AG10803 (cell line): ENCODE data around the gene MAT2A.
"Not testable (repeated sequence)": the region's sequence is repeated elsewhere in the genome, so short reads cannot be mapped to it uniquely, and the experiment has no call there.

Source experiments
- DNase-seq: peaks from one replicate; pipeline ENCODE4 v3.0.0; 2010; ENCODE audit warnings: low read depth
- H3K4me3 ChIP-seq: 2 replicates; pipeline ENCODE4 v1.5.1; 2011; ENCODE audit warnings: mild to moderate bottlenecking, low read length, control low read depth
- CTCF ChIP-seq: conservative IDR thresholded peaks from 2 replicates; pipeline ENCODE4 v1.5.1; 2011; ENCODE audit warnings: mild to moderate bottlenecking, low read length, control low read depth, inconsistent platforms

Gene MAT2A

GRCh38 chr2:85557130-85557529 is 18.2 kb downstream of the MAT2A start:
- H3K4me3 ChIP-seq: no peak overlapping the region
- no peak for TF ChIP-seq CTCF
- DNase-seq: no peak

GRCh38 chr2:85558160-85558559 is 19.2 kb downstream of the MAT2A start:
- DNase-seq: no peak
- TF ChIP-seq CTCF: no peak
- H3K4me3 ChIP-seq: no peak overlapping the region

- H3K4me3 ChIP-seq: peak overlapping the region; percentile 91
- DNase-seq: not testable (repeated sequence)
Observed at GRCh38 chr2:85560403-85560726, 21.4 kb downstream of the MAT2A start.

- no peak for DNase-seq
- peak overlapping the region; percentile 91 for H3K4me3 ChIP-seq
- no peak for TF ChIP-seq CTCF
Observed at GRCh38 chr2:85560812-85561279, 21.9 kb downstream of the MAT2A start.

- peak; percentile 91 for DNase-seq
- 0 out of 2 replicates have a peak, but pooled peaks have one; percentile 8 for TF ChIP-seq CTCF
- peak within 1 kb of the TSS; percentile 91 for H3K4me3 ChIP-seq
Observed at GRCh38 chr2:85561280-85562212, 22.6 kb downstream of the MAT2A start, which contains the start of gene GGCX. TSS of gene GGCX (minus strand) at chr2:85561493. CDS start at chr2:85561428, 65 bp downstream.

- H3K4me3 ChIP-seq: no peak overlapping the region
- no peak for TF ChIP-seq CTCF
- no peak for DNase-seq
Observed at GRCh38 chr2:85564144-85564563, 25.2 kb downstream of the MAT2A start.

- H3K4me3 ChIP-seq: no peak overlapping the region
- DNase-seq: no peak
- TF ChIP-seq CTCF: no peak
Observed at GRCh38 chr2:85566265-85566664, 27.3 kb downstream of the MAT2A start.
